TTC549 (cell line): Measurements from ENCODE around the gene MBOAT2.
"Not testable (repeated sequence)": the region's sequence is repeated elsewhere in the genome, so short reads cannot be mapped to it uniquely, and the experiment has no call there.

Experiments used
- FAIRE-seq: peaks from 2 replicates; lab custom pipeline; 2012; peaks lifted over from hg19 to GRCh38; lab: Jason Lieb, UNC

MBOAT2 gene, protein sequence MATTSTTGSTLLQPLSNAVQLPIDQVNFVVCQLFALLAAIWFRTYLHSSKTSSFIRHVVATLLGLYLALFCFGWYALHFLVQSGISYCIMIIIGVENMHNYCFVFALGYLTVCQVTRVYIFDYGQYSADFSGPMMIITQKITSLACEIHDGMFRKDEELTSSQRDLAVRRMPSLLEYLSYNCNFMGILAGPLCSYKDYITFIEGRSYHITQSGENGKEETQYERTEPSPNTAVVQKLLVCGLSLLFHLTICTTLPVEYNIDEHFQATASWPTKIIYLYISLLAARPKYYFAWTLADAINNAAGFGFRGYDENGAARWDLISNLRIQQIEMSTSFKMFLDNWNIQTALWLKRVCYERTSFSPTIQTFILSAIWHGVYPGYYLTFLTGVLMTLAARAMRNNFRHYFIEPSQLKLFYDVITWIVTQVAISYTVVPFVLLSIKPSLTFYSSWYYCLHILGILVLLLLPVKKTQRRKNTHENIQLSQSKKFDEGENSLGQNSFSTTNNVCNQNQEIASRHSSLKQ

DNA sequence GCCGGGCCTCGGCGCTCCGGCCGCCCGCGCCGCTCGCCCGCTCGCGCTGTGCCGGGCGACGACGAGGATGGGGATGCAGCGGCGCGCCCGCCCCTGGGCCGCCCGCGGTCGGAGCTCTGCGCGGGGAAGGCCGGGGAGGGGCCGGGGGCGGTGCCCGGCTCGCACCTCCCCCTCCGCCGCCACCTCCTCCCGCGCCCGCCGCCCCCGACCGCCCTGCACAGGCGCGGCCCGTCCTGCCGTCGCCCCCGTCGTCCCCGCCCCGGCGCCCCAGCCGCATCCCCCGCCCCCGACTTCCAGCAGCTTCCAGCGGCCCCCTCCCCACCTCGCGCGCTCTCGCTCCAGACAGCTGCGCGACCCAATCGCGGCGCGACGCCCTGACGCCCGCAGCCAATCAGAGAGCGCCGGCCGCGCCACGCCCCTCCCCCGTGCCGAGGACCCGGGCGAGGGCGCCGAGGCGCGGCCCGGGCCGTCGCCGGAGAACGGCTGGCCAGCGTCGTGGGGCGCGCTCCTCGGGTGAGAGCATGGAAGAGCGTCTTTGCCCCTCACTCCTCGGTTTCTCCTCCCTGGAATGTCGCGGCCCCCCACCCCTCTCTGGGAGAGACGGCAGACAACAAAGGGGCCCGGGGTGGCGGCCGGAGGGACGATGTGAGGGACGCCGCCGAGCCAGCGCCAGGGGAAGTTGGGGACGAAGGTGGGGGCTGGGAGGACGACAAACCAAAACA is at the start of gene MBOAT2:
Gene MBOAT2 (minus strand): TSS at position 69 of the 722 bp plus-strand sequence. CDS start 70 bp downstream, outside the sequence.
- FAIRE-seq, result no peak

DNA sequence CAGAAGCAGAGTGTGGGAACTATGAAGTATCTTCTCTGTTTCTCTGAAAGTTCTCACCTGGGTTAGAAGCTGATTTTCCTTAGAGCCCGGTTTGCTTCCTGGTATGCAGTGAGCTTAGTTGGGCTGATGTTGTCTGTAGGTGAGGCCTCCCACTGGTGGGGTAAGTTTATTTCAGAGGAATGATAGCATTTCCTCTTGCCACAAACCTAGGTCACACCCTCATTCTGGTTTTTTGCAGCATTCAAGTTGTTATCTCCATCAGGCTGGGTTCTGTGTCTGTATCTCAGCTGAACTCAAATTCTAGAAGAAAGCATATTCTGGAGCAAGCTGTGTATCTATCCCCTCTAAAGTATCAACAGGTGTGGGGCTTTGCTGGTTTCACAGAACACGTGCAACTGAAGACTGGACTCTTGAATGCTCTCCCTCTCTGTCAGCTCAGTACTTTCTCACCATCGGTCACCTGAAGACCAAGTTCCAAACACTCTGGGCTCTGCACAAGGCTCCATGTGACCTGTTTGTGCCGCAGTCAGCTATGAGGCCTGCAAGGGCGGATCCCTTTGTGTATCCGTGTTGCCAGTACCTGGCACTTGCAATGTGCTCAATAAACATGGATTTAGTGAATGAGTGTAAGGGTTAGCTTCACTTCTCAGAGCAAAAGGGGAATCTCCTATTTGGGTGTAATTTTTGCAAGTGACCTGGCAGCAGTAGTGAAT is 49.5 kb upstream of the MBOAT2 start:
- no peak for FAIRE-seq

DNA sequence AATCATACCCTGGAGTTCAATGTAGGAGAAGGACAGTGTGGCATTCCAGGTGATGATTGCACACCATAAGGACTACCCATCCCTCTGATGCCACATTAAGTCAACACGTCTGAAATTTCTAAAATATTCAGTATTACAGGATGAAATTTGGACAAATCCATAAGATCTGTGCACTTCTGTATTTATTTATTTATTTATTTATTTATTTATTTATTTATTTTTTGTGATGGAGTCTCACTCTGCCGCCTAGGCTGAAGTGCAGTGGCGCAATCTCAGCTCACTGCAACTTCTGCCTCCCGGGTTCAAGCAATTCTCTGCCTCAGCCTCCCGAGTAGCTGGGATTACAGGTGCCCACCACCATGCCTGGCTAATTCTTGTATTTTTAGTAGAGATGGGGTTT is 48.0 kb upstream of the MBOAT2 start:
- FAIRE-seq, result not testable (repeated sequence)

DNA sequence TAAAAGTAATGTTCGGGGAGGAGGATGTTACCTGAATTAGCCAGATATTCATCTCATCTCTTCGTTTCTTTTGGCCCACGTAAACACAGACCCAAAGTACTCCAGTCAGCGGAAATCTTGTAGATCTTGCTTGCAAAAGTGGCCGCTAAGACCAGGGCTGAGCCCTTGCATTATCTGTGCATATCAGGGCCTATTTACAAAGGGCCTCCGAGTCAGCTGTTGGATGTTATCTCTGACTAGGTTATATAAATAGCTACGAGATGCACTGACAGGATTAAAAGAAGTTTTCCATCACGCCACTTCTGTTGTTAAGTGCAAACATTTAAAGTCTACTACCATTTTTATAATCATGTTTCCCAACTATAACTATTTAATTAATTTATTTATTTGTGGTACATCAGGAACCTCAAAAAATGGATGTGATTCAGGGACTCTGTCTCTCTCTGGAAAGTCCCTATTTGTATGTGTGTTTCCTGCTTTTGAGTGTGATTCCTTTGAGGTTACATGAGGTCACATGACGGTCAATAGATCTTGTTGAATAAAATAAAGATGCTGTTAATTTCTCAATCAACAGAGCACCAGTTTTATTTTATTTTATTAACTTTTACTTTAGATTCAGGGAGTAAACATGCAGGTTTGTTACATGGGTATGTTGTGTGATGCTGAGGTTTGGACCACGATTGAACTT is 46.8 kb upstream of the MBOAT2 start:
- no peak for FAIRE-seq

GRCh38 chr2:9045595-9045994 is 42.1 kb upstream of the MBOAT2 start:
- FAIRE-seq, result no peak

GRCh38 chr2:9043491-9043890 is 40.0 kb upstream of the MBOAT2 start:
- not testable (repeated sequence) for FAIRE-seq

DNA sequence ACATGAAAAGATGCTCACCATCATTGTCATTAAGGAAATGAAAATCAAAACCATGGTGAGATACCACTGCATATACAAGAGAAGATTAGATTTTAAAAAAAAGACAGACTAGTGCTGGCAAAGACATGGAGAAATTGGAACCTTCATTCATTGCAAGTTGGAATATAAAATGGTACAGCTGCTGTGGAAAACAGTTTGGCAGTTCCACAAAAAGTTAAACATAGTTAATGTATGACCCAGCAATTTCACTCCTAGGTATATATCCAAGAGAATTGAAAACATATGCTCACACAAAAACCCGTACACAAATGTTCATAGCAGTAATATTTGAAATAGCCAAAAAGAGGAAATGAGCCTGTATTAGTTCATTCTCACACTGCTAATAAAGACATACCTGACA is 33.7 kb upstream of the MBOAT2 start:
- FAIRE-seq, result no peak

DNA sequence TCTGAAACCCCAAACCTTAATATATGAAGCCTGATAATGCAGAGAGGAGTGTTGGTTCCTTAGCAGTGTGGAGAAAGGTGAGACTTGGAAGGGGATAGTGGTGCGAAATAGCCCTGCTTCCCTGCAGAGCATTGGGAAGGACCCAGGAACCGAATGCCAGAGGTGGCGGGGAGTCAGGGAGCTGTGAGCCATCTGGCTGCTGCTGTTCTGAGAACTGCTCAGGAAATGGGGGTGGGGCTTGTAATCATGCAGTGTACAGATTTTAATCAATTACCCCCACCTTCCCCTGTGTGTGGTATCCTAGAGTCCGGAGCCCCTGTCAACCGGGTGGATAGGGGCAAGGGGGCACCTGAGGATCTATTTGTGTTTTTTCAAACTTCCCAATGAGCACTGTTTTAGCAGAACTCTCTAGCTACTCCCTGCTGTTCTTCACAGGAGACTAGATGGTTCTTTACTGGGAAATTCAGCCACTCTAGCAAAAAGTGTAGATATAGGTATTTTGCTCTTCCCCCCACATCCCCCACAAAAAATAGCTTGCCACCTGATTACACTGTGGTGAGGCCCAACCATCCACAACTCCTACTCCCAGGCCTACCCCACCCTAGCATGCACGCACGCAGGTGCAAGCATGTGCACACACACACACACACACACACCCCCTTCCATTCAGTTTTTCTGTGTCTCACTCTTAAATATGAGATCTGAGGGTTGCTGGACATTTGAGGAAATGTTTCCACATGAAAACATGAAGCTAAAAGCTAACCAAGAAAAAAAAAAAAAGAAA is 30.1 kb upstream of the MBOAT2 start:
- no peak for FAIRE-seq

DNA sequence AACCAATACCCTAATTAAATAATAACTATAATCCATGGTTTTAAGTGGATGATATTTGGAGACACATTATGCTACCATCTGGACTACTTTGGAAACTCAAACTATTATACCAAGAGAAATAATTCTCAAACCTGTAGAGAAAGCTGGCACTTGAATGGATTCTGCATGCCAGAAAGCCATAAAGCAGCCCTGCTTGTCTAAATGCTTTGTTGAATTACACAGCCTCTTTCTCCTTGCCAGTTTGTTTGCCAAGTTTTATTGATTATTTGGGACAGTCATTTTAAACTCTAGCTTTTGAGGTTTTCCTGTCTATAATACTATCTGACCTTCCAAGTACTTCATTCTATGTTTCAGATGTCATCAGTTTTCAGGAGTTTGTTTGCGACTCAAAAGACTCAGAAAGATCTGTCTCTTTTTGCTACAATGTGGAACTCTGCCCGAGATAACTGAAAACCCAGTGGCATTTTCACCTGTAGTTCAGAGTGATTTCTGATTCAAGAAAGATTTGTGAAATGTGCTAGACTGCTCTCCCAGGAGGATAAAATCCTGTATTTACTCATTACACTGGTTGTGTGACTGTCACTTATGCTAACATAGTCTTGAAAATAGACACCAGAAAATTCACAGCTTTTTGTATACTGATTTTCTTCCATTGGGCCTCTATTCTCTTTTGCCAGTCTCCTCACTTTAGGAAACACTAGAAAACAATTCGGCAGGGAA is 29.2 kb upstream of the MBOAT2 start:
- no peak for FAIRE-seq

DNA sequence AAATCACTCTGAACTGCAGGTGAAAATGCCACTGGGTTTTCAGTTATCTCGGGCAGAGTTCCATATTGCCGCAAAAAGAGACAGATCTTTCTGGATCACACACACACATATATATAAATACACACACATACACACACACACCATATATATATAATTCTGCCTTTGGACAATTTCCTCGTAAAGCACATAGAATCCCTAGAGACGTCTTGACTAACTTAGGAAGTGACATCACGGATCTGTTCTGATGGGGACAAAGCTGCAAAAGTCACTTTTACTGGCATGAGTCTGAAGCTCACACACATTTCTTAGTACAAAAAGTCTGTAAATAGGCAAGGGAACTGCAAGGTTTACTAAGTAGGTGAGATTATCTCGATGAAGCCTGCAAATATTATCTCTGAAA is 28.6 kb upstream of the MBOAT2 start:
- FAIRE-seq, result no peak

DNA sequence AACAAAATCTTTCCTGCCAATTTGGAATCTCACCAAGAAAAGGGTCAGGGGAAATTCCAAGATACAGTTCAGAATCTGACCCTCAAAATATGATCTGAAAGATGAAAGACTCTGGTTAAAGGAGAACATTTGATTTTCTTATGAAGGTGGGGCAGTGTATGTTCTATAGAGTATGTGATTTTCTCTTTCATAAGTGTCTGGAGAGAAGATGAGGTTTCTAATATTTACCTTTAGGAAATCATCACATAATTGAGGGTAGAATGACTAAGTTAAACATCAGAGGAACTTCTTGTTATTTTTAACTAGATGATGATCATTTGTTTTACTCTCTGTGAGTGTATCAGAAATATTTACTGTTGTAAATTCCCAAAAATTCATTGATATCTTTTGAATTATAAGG is 27.8 kb upstream of the MBOAT2 start:
- no peak for FAIRE-seq

- no peak for FAIRE-seq
Measured at GRCh38 chr2:9030841-9031240, 27.4 kb upstream of the MBOAT2 start.

- FAIRE-seq, result no peak
Measured at GRCh38 chr2:9030190-9030589, 26.7 kb upstream of the MBOAT2 start.

DNA sequence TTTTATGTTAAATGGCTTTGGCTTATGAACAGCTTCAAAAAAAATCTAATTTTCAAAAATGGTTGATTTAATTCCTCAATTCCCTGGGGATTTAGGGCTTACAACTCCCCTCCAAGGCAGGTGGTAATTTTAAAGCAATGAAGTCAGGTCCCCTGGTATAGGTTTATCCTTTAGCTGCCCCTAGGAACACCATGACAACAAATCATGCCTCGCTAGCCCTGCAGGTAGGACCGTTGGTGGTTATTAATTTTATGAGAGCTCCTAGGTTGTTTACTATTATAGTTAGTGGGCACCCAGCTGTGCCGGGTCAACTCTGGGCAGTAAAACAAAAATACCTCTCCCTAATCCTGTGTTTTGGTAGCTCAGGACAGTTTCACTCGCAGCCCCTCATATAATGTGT is 26.2 kb upstream of the MBOAT2 start:
- FAIRE-seq, result no peak

GRCh38 chr2:9027884-9028283 is 24.4 kb upstream of the MBOAT2 start:
- no peak for FAIRE-seq

DNA sequence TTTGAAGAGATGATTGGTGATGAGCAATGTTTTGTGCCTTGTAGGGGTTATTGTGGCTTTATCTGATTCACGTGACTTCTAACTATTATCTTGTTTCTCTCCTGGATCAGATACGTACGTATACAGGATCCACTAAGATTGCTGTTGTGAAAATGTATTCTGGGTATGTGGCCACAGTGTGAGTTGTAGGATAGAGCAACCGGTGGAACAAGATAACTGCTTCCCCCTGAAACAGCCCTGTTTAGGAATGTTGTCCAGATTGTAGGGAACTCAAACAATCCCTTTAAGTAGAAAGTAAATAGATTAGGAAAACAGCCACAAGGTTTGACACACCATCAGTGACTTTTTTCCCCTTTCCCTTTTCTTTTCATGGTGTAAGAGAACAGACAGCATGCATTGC is 22.3 kb upstream of the MBOAT2 start:
- FAIRE-seq, result no peak

DNA sequence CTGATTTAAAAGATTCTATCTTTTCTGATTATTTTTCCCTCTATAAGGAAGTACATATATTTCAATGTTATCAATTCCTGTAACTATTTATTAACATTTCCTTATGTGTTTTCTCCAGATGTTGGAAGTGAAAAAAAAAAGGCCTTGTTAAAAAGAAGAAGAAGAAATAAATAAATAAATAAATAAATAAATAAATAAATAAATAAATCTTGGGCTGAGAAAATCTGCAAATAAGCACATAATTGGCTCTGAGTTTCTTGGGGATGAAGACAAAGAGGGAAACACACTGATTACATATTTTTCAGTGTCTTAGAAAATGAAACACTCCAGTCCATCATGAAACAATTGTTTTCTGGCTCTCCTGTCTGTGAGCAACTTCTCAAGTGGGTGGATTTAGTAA is 21.1 kb upstream of the MBOAT2 start:
- FAIRE-seq, result no peak

DNA sequence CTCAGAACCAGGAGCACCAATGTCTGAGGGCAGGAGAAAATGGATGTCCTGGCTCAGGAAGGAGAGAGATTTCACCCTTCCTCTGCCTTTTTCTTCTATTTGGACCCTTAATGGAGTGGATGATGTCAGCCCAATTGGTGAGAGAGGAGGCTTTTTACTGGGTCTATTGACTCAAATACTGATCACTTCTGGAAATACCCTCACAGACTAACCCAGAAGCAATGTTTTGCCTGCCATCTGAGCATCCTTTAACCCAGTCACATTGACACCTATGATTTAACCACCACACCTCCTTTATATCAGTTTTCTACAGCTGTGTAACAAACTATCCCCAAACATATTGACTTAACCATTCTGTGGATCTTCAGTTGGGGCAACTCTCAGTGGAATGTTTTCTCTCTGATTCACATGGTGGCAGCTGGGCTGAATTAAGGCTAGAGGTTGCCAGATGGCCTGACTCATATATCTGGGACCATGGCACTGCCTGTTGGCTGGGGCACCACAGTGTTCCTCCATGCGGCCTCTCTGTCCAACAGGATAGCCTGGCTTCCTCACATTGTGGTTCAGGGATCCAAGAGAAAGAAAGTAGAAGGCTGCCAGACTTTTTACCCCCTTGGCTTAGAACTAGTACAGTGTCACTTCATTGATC is 18.2 kb upstream of the MBOAT2 start:
- FAIRE-seq, result no peak

DNA sequence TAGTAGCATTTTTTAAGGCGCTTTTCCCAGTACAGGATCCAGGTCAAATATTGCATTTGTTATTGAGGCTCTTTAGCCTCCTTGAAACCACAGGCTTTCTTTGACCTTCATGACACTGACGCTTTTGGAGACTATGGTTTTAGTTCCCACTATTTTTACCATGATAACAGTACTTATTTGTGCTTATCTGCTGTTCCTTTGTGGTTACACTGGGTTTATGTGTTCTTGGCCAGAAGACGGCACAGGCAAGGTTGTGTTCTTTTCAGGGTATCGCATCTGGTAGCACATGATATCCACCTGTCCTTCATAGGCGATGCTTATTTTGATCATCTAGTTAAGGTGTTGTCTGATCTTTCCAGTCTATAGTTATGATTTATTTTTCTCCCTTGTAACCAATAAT is 16.8 kb upstream of the MBOAT2 start:
- no peak for FAIRE-seq

GRCh38 chr2:9018534-9018933 is 15.1 kb upstream of the MBOAT2 start:
- FAIRE-seq, result no peak
